NCI-H1417 (cell line): Measurements from ENCODE around the gene PLSCR1.

Experiments
- DNase-seq, 3 experiments: peaks; one replicate each; lab custom pipeline; 2025; lab: John Stamatoyannopoulos, UW

Gene PLSCR1

DNA sequence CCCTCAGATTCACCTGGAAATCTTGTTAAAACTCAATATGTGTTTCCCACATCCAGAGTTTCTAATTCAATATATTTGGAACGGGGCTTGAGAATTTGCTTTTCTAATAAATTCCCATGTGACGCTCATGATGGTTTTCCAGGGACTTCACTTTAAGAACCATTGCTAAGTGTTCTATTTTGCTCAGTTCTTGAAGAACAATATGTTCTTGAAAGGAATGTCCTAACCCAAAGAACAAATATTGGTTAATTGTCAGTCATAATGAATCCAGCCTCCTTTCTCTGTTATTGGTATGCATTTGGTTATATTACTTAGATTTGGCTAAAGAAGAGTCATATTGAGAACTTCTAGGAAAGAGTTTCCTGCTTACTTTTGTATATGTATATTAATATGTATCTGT lies 70.7 kb downstream of the PLSCR1 start:
- no peak for DNase-seq

DNA sequence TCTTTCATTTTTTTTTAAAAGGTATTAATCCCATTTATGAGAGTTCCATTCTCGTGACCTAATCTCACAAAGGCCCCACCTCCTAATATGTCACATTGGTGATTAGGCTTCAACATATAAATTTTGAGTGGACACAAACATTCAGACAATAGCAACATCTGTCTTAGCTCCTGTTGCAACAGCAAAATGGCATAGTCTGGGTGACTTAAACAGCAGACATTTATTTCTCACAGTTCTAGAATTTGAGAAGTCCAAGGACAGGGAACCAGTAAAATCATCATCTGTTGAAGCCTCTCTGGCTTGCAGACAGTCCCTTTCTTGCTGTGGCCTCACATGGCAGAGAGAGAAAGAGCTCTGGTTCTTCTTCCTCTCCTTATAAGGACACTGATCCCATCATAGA lies 71.8 kb downstream of the PLSCR1 start:
- DNase-seq: no peak

DNA sequence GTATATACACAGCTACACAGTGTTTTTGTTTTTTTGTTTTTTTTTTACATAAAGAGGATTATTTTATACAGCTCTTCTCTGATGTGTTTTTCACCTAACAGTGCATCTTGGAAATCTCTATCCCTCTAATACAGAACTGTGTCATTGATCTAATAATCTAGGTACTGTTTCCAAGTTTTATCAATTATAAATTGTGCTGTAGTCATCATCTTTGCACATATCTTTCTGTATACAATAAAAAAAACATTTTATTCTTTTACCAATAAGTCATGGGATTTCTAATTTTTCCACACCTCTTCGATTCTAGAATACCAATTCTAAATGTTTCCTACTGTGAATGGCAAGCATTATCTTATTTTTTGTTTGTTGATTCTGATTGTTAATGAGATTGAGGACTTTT lies 73.4 kb downstream of the PLSCR1 start:
- DNase-seq: no peak

DNA sequence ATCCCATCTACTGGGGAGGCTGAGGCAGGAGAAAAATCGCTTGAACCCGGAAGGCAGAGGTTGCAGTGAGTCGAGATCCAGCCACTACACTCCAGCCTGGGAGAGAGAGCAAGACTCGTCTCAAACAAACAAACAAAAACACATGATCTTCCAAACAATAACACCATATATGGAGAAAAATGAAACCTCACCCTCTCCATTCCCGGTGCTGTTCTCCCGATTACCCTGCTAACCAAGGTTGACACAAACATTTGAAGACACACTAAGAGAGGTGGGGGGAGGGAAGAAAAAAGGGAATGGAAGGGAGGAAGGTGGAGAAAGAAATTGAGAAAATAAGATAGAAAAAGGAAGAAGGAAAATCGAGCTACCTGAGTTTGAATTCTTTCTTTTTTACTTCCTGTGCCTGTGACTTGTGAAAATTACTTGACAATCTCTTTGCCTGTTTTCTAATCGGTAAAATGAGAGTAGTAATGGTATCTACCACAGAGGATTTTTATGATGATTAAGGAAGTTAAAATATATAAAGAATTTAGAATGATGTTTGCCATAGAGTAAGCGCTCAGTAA lies 73.9 kb downstream of the PLSCR1 start:
- peak in 2 of 3 experiments; percentile 4 to 54 for DNase-seq

DNA sequence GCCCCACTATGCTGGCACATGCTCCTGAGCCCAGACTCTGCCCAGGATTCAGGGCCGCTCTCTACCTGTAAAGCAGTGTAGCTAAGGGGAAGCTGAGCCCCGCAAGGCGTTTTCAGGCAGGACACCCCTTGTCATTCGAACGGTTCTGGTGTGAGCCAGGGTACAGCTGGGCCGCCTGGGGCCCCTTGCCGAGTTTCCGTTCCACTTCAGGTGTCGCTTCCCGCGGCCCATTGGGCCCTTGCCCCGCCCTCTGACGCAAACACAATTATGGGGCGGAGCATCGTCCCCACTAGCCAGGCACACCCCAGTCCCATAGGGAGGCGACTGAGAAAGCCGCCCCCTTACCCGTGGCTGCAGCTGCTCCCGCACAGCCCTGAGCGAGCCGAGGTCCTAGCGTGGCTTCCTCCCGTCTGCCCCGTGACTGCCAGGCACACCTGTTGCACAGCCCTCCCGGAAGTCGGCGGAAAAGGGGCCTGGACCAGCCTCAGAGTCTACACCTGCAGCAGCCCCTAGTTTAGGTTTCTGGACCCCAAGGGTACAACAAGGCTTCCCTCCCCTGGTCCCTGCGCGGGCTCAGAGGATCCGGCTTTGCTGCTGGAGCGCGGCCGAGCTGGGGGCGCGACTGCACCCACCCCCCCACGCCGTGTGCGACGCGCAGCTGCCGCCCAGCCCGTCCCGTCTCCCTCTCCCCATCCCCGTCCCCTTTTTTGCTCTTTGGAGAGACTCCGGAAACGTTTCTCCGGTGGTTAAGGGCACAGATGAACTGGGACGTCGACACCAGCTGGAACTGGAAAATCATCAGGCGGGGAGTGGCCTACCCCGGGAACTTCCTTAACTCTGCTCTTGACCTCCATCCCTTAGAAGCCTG lies 75.0 kb downstream of the PLSCR1 start, which contains the start of gene PLSCR2:
Gene PLSCR2, minus strand, starts transcription at position 412 of the 868 bp plus-strand sequence. CDS start 9,657 bp downstream, outside the sequence.
- peak; percentile 10 to 84 (median 82) for DNase-seq

DNA sequence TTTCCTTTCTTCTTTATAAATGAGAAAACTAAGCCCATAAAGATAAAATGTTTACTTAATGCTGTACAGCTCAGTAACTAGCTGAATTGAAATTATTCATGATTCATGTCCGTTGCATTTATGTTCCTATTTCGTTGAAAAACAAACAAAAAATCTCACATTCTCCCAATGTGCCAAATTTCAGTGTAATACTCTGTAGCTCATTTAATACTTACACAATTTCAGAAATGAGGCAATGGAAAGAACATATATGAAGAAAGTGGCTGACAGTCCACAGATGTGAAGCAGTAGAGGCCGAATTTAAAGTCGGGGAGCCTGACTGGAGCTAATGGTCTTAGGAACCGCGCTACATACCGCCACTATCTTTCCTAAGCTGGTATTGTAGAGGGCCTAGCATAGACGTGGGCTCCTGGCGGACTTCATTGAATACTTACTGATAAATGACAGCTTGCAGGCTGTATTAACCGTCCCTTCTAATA lies 75.7 kb downstream of the PLSCR1 start:
- DNase-seq: no peak

DNA sequence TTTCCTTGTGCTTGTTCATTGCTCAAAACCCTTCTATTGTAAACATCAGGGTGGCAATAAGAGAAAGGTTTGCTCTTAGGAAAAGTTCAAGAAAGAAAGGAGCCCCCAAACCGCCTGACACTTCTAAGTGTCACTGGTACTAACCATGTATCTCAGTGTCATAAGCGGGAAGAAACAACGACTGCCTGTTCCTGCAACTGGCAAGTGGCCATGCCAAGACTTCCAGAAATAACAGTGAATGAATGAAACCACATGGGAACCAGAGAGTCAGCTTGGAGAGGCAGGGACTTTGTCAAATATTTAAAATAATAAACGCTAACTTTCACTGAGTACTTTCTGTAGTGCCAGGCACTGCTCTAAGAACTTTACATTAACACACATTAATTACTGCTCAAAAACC lies 76.2 kb downstream of the PLSCR1 start:
- no peak for DNase-seq

DNA sequence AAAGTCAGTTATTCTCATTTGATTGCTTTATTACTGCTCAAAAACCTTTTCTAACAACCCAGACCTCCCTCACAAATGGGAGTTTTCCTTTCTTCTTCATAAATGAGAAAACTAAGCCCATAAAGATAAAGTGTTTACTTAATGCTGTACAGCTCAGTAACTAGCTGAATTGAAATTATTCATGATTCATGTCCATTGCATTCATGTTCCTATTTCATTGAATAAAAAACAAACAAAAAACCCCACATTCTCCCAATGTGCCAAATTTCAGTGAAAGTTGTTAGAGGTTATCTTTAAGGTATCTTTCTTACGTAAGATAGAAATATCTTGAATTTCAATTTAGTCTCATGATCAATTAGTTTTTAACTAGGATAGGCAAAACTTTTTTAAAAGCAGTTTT lies 77.8 kb downstream of the PLSCR1 start:
- no peak for DNase-seq

DNA sequence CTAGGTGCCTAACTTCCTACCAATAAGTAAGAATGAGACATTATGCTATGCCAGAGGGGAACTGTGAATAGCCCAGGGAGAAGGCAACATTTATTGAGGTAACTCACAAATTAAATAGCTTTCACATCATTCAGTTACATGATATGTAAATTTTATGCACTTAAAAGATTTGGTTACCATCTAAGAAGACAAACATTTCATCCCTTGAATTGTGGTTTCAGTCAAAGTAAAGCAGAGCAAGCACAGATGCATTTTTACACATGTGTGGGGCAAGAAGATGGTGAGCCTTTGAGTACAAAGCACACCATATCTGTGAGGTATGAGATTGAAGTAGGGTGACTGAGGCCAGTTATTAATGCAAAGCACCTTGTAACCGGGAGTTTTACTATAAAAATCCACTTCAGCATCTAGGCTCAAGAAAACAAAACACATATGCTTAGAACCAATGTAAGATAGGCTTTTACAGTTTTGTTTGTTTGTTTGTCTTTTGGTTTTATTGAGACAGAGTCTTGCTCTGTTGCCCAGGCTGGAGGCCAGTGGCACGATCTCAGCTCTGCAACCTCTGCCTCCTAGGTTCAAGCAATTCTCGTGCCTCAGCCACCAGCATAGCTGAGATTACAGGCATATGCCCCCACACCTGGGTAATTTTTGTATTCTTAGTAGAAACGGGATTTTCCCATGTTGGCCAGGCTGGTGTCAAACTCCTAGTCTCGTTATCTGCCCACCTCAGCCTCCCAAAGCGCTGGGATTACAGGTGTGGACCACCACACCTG lies 78.5 kb downstream of the PLSCR1 start:
- DNase-seq: no peak
